Nephron (organoid): ENCODE measurements around the gene FTL.

Experiments
- H3K27ac Mint-ChIP-seq, 3 experiments: 2 replicates each; pipeline ENCODE4 v1.8.0; 2020; ENCODE audit warnings: mixed read lengths in 3 of 3, mild to moderate bottlenecking in 2 of 3, moderate library complexity in 1 of 3
- H3K27me3 Mint-ChIP-seq: 2 replicates; pipeline ENCODE4 v1.8.0; 2021; ENCODE audit warnings: low read depth, mild to moderate bottlenecking, moderate library complexity, mixed read lengths
- H3K36me3 Mint-ChIP-seq: 2 replicates; pipeline ENCODE4 v1.8.0; 2020; ENCODE audit warnings: low read depth, mixed read lengths
- H3K4me1 Mint-ChIP-seq: 2 replicates; pipeline ENCODE4 v1.8.0; 2020; ENCODE audit warnings: mixed read lengths
- H3K4me3 Mint-ChIP-seq, 3 experiments: 2 replicates each; pipeline ENCODE4 v1.8.0; 2020; ENCODE audit warnings: mild to moderate bottlenecking in 3 of 3, mixed read lengths in 3 of 3, moderate library complexity in 2 of 3
- H3K9me3 Mint-ChIP-seq: 2 replicates; pipeline ENCODE4 v1.8.0; 2020; ENCODE audit warnings: mixed read lengths
- TF ChIP-seq, protein P1 (sequence below), 3 experiments: fragments of 200-600 bp; sonication (generic); IDR thresholded peaks; one replicate each; pipeline ENCODE4 v1.5.0; 2021; ENCODE audit warnings: antibody characterized with exemption in 3 of 3; ENCODE audit not compliant: unreplicated experiment in 3 of 3

FTL gene

DNA sequence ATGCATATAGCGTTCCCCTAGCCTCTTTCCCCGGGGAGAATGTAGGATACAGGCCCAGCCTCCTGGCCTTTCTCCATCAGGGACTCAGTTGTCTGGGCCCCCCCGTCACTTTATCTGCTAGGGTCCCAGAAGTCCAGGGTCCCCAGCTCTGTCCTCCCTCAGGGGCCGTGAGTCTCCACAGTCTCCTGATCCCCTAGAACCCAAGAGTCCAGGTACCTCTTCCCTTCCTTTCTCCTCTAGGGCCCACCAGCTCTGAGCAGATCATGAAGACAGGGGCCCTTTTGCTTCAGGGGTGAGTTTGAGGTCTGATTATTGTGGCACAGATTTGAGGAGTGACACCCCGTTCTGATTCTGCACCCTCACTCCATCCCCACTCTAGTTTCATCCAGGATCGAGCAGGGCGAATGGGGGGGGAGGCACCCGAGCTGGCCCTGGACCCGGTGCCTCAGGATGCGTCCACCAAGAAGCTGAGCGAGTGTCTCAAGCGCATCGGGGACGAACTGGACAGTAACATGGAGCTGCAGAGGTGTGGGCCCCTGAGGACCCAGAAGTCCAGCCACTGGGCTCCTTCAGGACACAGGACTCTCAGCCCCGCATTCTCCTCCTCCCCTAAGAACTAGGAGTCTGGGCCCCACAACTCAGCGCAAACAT lies 9.7 kb upstream of the FTL start:
- H3K4me3 Mint-ChIP-seq, result peak overlapping the region; percentile 85 to 89 (median 88)
- peaks cover 17% of the 10 kb centered on the region for H3K36me3 Mint-ChIP-seq
- TF ChIP-seq, protein P1, sequence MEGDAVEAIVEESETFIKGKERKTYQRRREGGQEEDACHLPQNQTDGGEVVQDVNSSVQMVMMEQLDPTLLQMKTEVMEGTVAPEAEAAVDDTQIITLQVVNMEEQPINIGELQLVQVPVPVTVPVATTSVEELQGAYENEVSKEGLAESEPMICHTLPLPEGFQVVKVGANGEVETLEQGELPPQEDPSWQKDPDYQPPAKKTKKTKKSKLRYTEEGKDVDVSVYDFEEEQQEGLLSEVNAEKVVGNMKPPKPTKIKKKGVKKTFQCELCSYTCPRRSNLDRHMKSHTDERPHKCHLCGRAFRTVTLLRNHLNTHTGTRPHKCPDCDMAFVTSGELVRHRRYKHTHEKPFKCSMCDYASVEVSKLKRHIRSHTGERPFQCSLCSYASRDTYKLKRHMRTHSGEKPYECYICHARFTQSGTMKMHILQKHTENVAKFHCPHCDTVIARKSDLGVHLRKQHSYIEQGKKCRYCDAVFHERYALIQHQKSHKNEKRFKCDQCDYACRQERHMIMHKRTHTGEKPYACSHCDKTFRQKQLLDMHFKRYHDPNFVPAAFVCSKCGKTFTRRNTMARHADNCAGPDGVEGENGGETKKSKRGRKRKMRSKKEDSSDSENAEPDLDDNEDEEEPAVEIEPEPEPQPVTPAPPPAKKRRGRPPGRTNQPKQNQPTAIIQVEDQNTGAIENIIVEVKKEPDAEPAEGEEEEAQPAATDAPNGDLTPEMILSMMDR (IDR thresholded peaks at IDR 0.05; ENCODE audit: unreplicated experiment in 3 of 3), result no peak
- peaks cover 4% of the 10 kb centered on the region for H3K27me3 Mint-ChIP-seq
- H3K9me3 Mint-ChIP-seq, result no peaks in the 10 kb centered on the region
- peaks cover 13% of the 10 kb centered on the region for H3K4me1 Mint-ChIP-seq
- H3K27ac Mint-ChIP-seq, result peak overlapping the region; percentile 11 to 86 (median 70)

DNA sequence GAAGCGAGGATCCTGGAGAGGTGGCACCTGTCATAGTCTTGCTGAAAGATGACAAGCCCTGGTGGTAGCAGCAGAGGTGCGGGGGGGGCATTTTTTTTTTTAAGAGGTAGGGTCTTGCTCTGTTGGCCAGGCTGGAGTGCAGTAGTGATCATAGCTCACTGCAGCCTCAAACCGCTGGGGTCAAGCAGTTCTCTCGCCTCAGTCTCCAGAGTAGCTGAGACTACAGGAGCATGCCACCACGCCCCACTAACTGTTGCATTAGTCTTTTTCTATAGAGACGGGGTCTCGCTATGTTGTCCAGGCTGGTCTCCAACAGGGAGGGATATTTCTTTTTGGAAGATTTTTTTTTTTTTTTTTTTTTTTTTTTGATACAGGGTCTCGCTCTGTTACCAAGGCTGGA lies 7.1 kb upstream of the FTL start:
- H3K36me3 Mint-ChIP-seq, result peaks cover 21% of the 10 kb centered on the region
- no peaks in the 10 kb centered on the region for H3K9me3 Mint-ChIP-seq
- TF ChIP-seq, protein P1 (IDR thresholded peaks at IDR 0.05; ENCODE audit: unreplicated experiment in 3 of 3), result no peak
- peaks cover 4% of the 10 kb centered on the region for H3K27me3 Mint-ChIP-seq
- H3K4me3 Mint-ChIP-seq, result peak overlapping the region in 2 of 3 experiments; percentile 56
- no peak overlapping the region for H3K27ac Mint-ChIP-seq
- peaks cover 14% of the 10 kb centered on the region for H3K4me1 Mint-ChIP-seq

DNA sequence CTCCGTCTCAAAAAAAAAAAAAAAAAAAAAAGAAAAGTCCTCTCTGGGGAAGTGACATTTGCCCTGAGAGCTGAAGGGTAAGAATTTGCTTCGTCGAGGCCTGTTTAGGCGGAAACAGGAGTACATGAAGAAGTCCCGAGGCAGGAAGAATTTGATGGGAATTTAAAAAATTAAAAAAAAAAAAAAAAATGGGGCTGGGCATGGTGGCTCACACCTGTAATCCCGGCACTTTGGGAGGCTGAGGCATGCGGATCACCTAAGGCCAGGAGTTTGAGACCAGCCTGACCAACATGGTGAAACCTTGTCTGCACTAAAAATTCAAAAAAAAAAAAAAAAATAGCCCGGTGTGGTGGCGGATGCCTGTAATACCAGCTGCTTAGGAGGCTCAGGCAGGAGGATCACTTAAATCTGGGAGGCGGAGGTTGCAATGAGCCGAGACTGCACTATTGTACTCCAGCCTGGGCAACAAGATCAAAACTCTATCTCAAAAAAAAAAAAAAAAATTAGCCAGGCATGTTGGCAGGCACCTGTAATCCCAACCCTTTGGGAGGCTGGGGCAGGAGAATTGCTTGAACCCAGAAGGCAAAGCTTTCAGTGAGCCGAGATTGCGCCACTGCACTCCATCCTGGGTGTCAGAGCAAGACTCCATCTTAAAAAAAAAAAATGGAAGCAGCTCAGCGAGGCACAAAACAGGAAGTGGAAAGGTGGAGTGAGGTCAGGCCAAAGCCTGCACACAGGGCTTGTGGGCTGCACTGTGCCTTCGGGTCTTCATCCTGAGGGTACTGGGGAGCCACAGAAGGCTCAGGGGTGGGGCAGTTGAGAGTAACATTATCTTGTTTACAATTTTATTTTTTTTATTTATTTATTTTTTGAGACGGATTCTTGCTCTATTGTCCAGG lies 5.5 kb upstream of the FTL start:
- H3K27me3 Mint-ChIP-seq, result peaks cover 4% of the 10 kb centered on the region
- TF ChIP-seq, protein P1 (IDR thresholded peaks at IDR 0.05; ENCODE audit: unreplicated experiment in 3 of 3), result no peak
- peaks cover 25% of the 10 kb centered on the region for H3K4me1 Mint-ChIP-seq
- no peaks in the 10 kb centered on the region for H3K9me3 Mint-ChIP-seq
- peaks cover 21% of the 10 kb centered on the region for H3K36me3 Mint-ChIP-seq
- H3K4me3 Mint-ChIP-seq, result no peak overlapping the region
- no peak overlapping the region for H3K27ac Mint-ChIP-seq

DNA sequence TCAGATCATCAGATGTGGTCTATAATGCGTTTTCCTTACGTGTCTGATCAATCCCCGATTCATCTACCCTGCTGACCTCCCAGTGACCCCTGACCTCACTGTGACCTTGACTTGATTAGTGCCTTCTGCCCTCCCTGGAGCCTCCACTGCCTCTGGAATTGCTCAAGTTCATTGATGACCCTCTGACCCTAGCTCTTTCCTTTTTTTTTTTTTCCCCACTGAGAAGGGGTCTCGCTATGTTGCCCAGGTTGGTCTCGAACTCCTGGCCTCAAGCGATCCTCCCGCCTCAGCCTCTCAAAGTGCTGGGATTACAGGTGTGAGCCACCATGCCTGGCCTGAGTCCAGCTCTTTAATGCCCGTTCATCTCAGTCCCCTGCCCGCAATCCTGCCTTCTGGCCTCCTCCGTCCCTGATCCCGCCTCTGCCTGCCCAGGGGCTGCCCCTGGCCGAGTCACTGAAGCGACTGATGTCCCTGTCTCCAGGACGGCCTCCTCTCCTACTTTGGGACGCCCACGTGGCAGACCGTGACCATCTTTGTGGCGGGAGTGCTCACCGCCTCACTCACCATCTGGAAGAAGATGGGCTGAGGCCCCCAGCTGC lies 4.0 kb upstream of the FTL start:
- H3K27me3 Mint-ChIP-seq, result peaks cover 4% of the 10 kb centered on the region
- H3K27ac Mint-ChIP-seq, result peak overlapping the region; percentile 76 to 100 (median 99)
- H3K4me1 Mint-ChIP-seq, result peaks cover 21% of the 10 kb centered on the region
- peaks cover 22% of the 10 kb centered on the region for H3K36me3 Mint-ChIP-seq
- TF ChIP-seq, protein P1 (IDR thresholded peaks at IDR 0.05; ENCODE audit: unreplicated experiment in 3 of 3), result no peak
- no peaks in the 10 kb centered on the region for H3K9me3 Mint-ChIP-seq
- H3K4me3 Mint-ChIP-seq, result peak overlapping the region in 1 of 3 experiments; percentile 14

DNA sequence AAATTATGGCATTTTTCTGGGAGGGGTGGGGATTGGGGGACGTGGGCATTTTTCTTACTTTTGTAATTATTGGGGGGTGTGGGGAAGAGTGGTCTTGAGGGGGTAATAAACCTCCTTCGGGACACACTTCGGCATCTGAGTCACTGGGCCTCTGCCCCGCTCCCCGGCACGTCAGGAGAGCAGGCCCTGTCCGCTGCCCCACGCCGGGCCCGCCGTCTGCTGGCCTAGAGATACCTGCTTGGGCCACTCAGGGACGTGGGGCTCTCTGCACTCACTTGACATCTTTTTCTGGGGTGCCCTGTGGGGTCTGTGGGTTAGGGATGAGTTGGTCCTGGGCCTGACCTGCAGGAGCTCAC lies 3.5 kb upstream of the FTL start:
- TF ChIP-seq, protein P1 (IDR thresholded peaks at IDR 0.05; ENCODE audit: unreplicated experiment in 3 of 3), result no peak
- peaks cover 25% of the 10 kb centered on the region for H3K4me1 Mint-ChIP-seq
- H3K4me3 Mint-ChIP-seq, result peak overlapping the region; percentile 53 to 60 (median 56)
- H3K27ac Mint-ChIP-seq, result peak overlapping the region; percentile 96 to 100 (median 99)
- no peaks in the 10 kb centered on the region for H3K9me3 Mint-ChIP-seq
- peaks cover 4% of the 10 kb centered on the region for H3K27me3 Mint-ChIP-seq
- H3K36me3 Mint-ChIP-seq, result peaks cover 27% of the 10 kb centered on the region
